ENCODE results near the gene LRRC7.
"Not testable (repeated sequence)": the region's sequence is repeated elsewhere in the genome, so short reads cannot be mapped to it uniquely, and the experiment has no call there.

The LRRC7 gene

GRCh38 chr1:69787151-69787550 lies 219.4 kb downstream of the LRRC7 start:
- no peak for DNase-seq

GRCh38 chr1:69791311-69791710 lies 223.6 kb downstream of the LRRC7 start:
- DNase-seq, result peak; percentile 33

- DNase-seq, result peak; percentile 1
These were observed 227.1 kb downstream of the LRRC7 start for GRCh38 chr1:69794831-69795230.

- DNase-seq, result no peak
These were observed 247.2 kb downstream of the LRRC7 start for GRCh38 chr1:69814926-69815325.

GRCh38 chr1:69824932-69825331 lies 257.2 kb downstream of the LRRC7 start:
- DNase-seq, result peak; percentile 3

GRCh38 chr1:69827732-69828131 lies 260.0 kb downstream of the LRRC7 start:
- no peak for DNase-seq

- no peak for DNase-seq
These were observed 265.8 kb downstream of the LRRC7 start for GRCh38 chr1:69833536-69833935.

GRCh38 chr1:69834336-69834735 lies 266.6 kb downstream of the LRRC7 start:
- DNase-seq, result no peak

GRCh38 chr1:69835955-69836354 lies 268.2 kb downstream of the LRRC7 start:
- no peak for DNase-seq

GRCh38 chr1:69836971-69837636 lies 269.4 kb downstream of the LRRC7 start:
- DNase-seq, result peak; percentile 42

- DNase-seq, result no peak
These were observed 274.6 kb downstream of the LRRC7 start for GRCh38 chr1:69842326-69842725.

- DNase-seq, result no peak
These were observed 277.9 kb downstream of the LRRC7 start for GRCh38 chr1:69845655-69846054.

GRCh38 chr1:69846267-69846666 lies 278.5 kb downstream of the LRRC7 start:
- DNase-seq, result no peak

GRCh38 chr1:69847670-69848069 lies 279.9 kb downstream of the LRRC7 start:
- DNase-seq, result no peak

- DNase-seq, result no peak
These were observed 284.4 kb downstream of the LRRC7 start for GRCh38 chr1:69852151-69852550.

- no peak for DNase-seq
These were observed 285.0 kb downstream of the LRRC7 start for GRCh38 chr1:69852706-69853105.

GRCh38 chr1:69858534-69858933 lies 290.8 kb downstream of the LRRC7 start:
- DNase-seq, result peak; percentile 3

GRCh38 chr1:69861641-69862040 lies 293.9 kb downstream of the LRRC7 start:
- no peak for DNase-seq

GRCh38 chr1:69862906-69863305 lies 295.2 kb downstream of the LRRC7 start:
- no peak for DNase-seq

- no peak for DNase-seq
These were observed 296.0 kb downstream of the LRRC7 start for GRCh38 chr1:69863704-69864103.

- no peak for DNase-seq
These were observed 303.7 kb downstream of the LRRC7 start for GRCh38 chr1:69871412-69871811.

GRCh38 chr1:69878338-69878737 lies 310.6 kb downstream of the LRRC7 start:
- no peak for DNase-seq

GRCh38 chr1:69888016-69888415 lies 320.3 kb downstream of the LRRC7 start:
- not testable (repeated sequence) for DNase-seq

GRCh38 chr1:69888657-69889056 lies 320.9 kb downstream of the LRRC7 start:
- no peak for DNase-seq

- DNase-seq, result no peak
These were observed 330.8 kb downstream of the LRRC7 start for GRCh38 chr1:69898403-69898947.
